Ishikawa (cell line): ENCODE results near the gene LCP2.
A peak's percentile ranks its signal among the peaks of the same experiment; 100 is the strongest.

ENCODE experiments used
- CEBPB ChIP-seq: IDR thresholded peaks from 2 replicates; pipeline ENCODE4 v1.6.1; 2012
- CREB1 ChIP-seq: IDR thresholded peaks from 2 replicates; pipeline ENCODE4 v1.6.1; 2012; ENCODE audit warnings: low read depth
- EGR1 ChIP-seq: IDR thresholded peaks from 2 replicates; pipeline ENCODE4 v1.6.1; 2012
- EP300 ChIP-seq: IDR thresholded peaks from 2 replicates; pipeline ENCODE4 v1.6.1; 2012; ENCODE audit warnings: borderline replicate concordance
- FOXM1 ChIP-seq: IDR thresholded peaks from 2 replicates; pipeline ENCODE4 v1.6.1; 2012; ENCODE audit warnings: low read depth, borderline replicate concordance
- MAX ChIP-seq: IDR thresholded peaks from 2 replicates; pipeline ENCODE4 v1.6.1; 2012
- NFIC ChIP-seq: IDR thresholded peaks from 2 replicates; pipeline ENCODE4 v1.6.1; 2012
- RAD21 ChIP-seq: IDR thresholded peaks from 2 replicates; pipeline ENCODE4 v1.6.1; 2012; ENCODE audit warnings: low read depth
- TAF1 ChIP-seq: IDR thresholded peaks from 2 replicates; pipeline ENCODE4 v1.6.1; 2012; ENCODE audit warnings: low read depth, mild to moderate bottlenecking
- TCF12 ChIP-seq: IDR thresholded peaks from 2 replicates; pipeline ENCODE4 v1.6.1; 2012; ENCODE audit warnings: low read depth
- TEAD4 ChIP-seq: IDR thresholded peaks from 2 replicates; pipeline ENCODE4 v1.6.1; 2012
- USF1 ChIP-seq: IDR thresholded peaks from 2 replicates; pipeline ENCODE4 v1.6.1; 2012
- YY1 ChIP-seq: IDR thresholded peaks from 2 replicates; pipeline ENCODE4 v1.6.1; 2012; ENCODE audit warnings: low read depth
- ZBTB7A ChIP-seq: IDR thresholded peaks from 2 replicates; pipeline ENCODE4 v1.6.1; 2012; ENCODE audit warnings: low read depth
- TF ChIP-seq, protein P1 (sequence below): IDR thresholded peaks from 2 replicates; pipeline ENCODE4 v1.6.1; 2012; ENCODE audit warnings: low read depth, mild to moderate bottlenecking

The LCP2 gene

GRCh38 chr5:170217831-170218230, 79.7 kb downstream of the LCP2 start:
- TF ChIP-seq NFIC (no peak), TAF1 (no peak), EP300 (no peak), TCF12 (no peak), MAX (no peak), ZBTB7A (no peak), TEAD4 (no peak), CEBPB (no peak), YY1 (no peak), EGR1 (no peak), FOXM1 (no peak), CREB1 (no peak), RAD21 (no peak), USF1 (no peak)
- TF ChIP-seq, protein P1, sequence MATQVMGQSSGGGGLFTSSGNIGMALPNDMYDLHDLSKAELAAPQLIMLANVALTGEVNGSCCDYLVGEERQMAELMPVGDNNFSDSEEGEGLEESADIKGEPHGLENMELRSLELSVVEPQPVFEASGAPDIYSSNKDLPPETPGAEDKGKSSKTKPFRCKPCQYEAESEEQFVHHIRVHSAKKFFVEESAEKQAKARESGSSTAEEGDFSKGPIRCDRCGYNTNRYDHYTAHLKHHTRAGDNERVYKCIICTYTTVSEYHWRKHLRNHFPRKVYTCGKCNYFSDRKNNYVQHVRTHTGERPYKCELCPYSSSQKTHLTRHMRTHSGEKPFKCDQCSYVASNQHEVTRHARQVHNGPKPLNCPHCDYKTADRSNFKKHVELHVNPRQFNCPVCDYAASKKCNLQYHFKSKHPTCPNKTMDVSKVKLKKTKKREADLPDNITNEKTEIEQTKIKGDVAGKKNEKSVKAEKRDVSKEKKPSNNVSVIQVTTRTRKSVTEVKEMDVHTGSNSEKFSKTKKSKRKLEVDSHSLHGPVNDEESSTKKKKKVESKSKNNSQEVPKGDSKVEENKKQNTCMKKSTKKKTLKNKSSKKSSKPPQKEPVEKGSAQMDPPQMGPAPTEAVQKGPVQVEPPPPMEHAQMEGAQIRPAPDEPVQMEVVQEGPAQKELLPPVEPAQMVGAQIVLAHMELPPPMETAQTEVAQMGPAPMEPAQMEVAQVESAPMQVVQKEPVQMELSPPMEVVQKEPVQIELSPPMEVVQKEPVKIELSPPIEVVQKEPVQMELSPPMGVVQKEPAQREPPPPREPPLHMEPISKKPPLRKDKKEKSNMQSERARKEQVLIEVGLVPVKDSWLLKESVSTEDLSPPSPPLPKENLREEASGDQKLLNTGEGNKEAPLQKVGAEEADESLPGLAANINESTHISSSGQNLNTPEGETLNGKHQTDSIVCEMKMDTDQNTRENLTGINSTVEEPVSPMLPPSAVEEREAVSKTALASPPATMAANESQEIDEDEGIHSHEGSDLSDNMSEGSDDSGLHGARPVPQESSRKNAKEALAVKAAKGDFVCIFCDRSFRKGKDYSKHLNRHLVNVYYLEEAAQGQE = no peak

GRCh38 chr5:170216257-170216864, 81.2 kb downstream of the LCP2 start:
- TF ChIP-seq RAD21 (peak; percentile 88), YY1 (no peak), NFIC (no peak), ZBTB7A (no peak), TEAD4 (no peak), TAF1 (no peak), FOXM1 (no peak)

GRCh38 chr5:170211575-170212334, 85.8 kb downstream of the LCP2 start:
- TF ChIP-seq MAX (no peak), NFIC (no peak), CREB1 (no peak), USF1 (no peak), TCF12 (no peak), EGR1 (no peak), TEAD4 (no peak), YY1 (no peak), CEBPB (no peak; the same call in 1 of the 2 replicates), EP300 (no peak), ZBTB7A (no peak), TAF1 (no peak), RAD21 (no peak), FOXM1 (no peak)
- TF ChIP-seq, protein P1 = no peak

DNA sequence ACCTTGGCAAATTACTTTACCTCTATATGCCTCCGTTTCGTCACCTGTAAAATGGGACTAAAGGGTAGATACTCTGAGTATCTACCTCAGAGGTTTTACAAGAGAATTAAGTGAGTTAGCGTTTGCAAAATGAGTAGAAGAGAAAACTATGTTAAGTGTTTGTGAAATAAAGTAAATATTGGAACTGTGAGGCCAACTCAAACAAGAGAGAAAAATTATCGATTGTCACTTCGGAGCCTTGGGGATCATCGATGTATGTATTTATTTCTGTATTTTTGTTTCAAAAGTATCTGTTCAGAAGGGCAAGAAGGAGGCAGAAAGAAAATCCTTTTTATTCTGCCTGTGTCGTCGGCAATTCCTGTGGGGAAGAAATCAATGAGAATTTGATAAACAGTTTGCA, 90.6 kb downstream of the LCP2 start:
- TF ChIP-seq EGR1 (no peak), TEAD4 (no peak), RAD21 (no peak), TCF12 (no peak), ZBTB7A (no peak), TAF1 (no peak), CREB1 (no peak), MAX (no peak), USF1 (no peak), NFIC (no peak), CEBPB (no peak), YY1 (no peak), FOXM1 (no peak), EP300 (no peak)
- TF ChIP-seq, protein P1 = no peak
